C4-2B (cell line): ENCODE measurements around the gene RASA3.

Experiments
- ZFX ChIP-seq: fragments of 450-650 bp; IDR thresholded peaks from 2 replicates; pipeline ENCODE4 v1.6.1; 2017
- TF ChIP-seq, protein P1 (sequence below): fragments of 450-650 bp; conservative IDR thresholded peaks from 2 replicates; pipeline ENCODE4 v1.5.1; 2017; ENCODE audit warnings: mild to moderate bottlenecking

DNA sequence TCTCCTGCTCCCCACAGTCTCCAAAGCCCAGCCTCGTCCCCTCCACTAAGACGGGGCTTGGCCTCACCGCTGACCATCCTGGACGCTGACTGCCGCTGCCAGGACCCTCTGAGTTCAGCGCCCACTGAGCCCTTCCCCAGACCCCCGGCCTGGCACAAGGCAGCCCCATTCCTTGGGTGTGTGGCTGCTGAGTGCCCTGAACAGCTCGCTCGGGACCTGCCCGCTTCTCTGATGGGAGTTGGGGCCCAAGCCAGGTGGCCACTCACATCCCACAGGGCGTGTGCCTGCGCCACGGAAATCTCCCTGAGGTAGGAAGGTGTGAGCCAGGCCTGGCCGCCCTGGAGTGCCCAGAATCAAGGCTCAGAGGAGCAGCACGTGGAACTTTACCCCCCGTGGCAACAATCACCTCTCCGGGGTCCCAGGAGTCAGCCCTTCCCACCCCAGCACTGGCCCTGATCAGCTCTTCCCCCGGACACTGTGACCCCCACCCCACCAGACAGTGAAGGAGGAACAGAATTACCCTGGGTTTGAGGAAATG lies 179.4 kb downstream of the RASA3 start:
- TF ChIP-seq, protein P1, sequence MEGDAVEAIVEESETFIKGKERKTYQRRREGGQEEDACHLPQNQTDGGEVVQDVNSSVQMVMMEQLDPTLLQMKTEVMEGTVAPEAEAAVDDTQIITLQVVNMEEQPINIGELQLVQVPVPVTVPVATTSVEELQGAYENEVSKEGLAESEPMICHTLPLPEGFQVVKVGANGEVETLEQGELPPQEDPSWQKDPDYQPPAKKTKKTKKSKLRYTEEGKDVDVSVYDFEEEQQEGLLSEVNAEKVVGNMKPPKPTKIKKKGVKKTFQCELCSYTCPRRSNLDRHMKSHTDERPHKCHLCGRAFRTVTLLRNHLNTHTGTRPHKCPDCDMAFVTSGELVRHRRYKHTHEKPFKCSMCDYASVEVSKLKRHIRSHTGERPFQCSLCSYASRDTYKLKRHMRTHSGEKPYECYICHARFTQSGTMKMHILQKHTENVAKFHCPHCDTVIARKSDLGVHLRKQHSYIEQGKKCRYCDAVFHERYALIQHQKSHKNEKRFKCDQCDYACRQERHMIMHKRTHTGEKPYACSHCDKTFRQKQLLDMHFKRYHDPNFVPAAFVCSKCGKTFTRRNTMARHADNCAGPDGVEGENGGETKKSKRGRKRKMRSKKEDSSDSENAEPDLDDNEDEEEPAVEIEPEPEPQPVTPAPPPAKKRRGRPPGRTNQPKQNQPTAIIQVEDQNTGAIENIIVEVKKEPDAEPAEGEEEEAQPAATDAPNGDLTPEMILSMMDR: no peak
- TF ChIP-seq ZFX: no peak
